Tibial nerve (tissue), 4 donors: Measurements from ENCODE around the gene WDR77. TPM values are rescaled to one million over a fixed set of nuclear protein-coding genes. Genes with fewer than 3 reads are reported as not detected.
A peak's percentile ranks its signal among the peaks of the same experiment; 100 is the strongest.

ENCODE experiments used
- DNase-seq, 2 donors: peaks; one replicate each; pipeline ENCODE4 v3.0.0-alpha.2; 2019; ENCODE audit warnings: low spot score in 2 of 2
- H3K27ac ChIP-seq, 4 donors: fragments of 200-600 bp; sonication (generic) in 3 of 4; one replicate each; pipeline ENCODE4 v1.5.1; 2017 to 2019; ENCODE audit warnings: mild to moderate bottlenecking in 1 of 4
- H3K27me3 ChIP-seq, 2 donors: fragments of 200-600 bp; sonication (generic) in 1 of 2; one replicate each; pipeline versions ENCODE4 v1.5.1 to v1.6.0; 2017 to 2019
- H3K36me3 ChIP-seq, 3 donors: fragments of 200-600 bp; sonication (generic); one replicate each; pipeline ENCODE4 v1.5.1; 2018 to 2019
- H3K4me1 ChIP-seq, 4 donors: fragments of 200-600 bp; sonication (generic) in 3 of 4; one replicate each; pipeline ENCODE4 v1.5.1; 2017 to 2019
- H3K4me3 ChIP-seq, 4 donors: fragments of 200-600 bp; sonication (generic) in 3 of 4; one replicate each; pipeline ENCODE4 v1.5.1; 2017 to 2019; ENCODE audit warnings: mild to moderate bottlenecking in 1 of 4, moderate library complexity in 1 of 4
- H3K9me3 ChIP-seq, 4 donors: fragments of 200-600 bp; sonication (generic) in 3 of 4; one replicate each; pipeline ENCODE4 v1.5.1; 2017 to 2019
- CTCF ChIP-seq, 5 experiments: fragments of 200-600 bp in 3 of 5; fragments of 450-650 bp in 2 of 5; sonication (generic) in 3 of 5; IDR thresholded peaks; one replicate each; pipeline ENCODE4 v1.5.1; 2016 to 2019; ENCODE audit warnings: antibody characterized with exemption in 5 of 5, mild to moderate bottlenecking in 3 of 5, moderate library complexity in 2 of 5
- EP300 ChIP-seq, 2 donors: sonication (generic); formaldehyde crosslinking; IDR thresholded peaks; one replicate each; pipeline ENCODE4 v1.6.1; 2017; ENCODE audit warnings: antibody characterized with exemption in 2 of 2, mild to moderate bottlenecking in 1 of 2
- POLR2A ChIP-seq, 2 donors: fragments of 450-650 bp; IDR thresholded peaks; one replicate each; pipeline ENCODE4 v1.6.1; 2017; ENCODE audit warnings: antibody characterized with exemption in 2 of 2, mild to moderate bottlenecking in 2 of 2, moderate library complexity in 2 of 2
- WGBS, 2 donors: methylation state at CpG; one replicate each; pipeline ENCODE4 v1.1.5; 2018; 5-methylcytosine and 5-hydroxymethylcytosine counted together
- total RNA-seq, 4 donors: library from RNA; depleted of rRNA; stranded (reverse); fragments of >200 nt; gene quantifications; one replicate each; pipeline ENCODE4 v1.1.0, GENCODE V29; 2016

WDR77 gene
- total RNA-seq, 4 donors from 2014 or later = 20.8 to 38.1 (median 30.4) TPM

GRCh38 chr1:111455642-111456031, 6.6 kb upstream of the WDR77 start:
- peaks cover 0 to 38% (median 9%) of the 10 kb centered on the region in 4 donors for H3K4me1 ChIP-seq
- DNase-seq = no peak
- no peak overlapping the region for H3K27ac ChIP-seq
- H3K9me3 ChIP-seq = no peaks in the 10 kb centered on the region
- WGBS, 2 donors = 90% methylated on average over 3 of the region's 3 CpGs
- peaks cover 0 to 64% (median 6%) of the 10 kb centered on the region in 3 donors for H3K36me3 ChIP-seq
- TF ChIP-seq POLR2A (IDR thresholded peaks at IDR 0.05) = no peak
- TF ChIP-seq EP300 (IDR thresholded peaks at IDR 0.05) = no peak
- no peak for TF ChIP-seq CTCF (IDR thresholded peaks at IDR 0.05)
- no peak overlapping the region for H3K4me3 ChIP-seq
- H3K27me3 ChIP-seq = no peaks in the 10 kb centered on the region

- Histone ChIP-seq H3K4me3 (no peak overlapping the region), H3K36me3 (peaks cover 0 to 60% (median 6%) of the 10 kb centered on the region in 3 donors), H3K4me1 (peaks cover 0 to 44% (median 15%) of the 10 kb centered on the region in 4 donors), H3K9me3 (no peaks in the 10 kb centered on the region), H3K27me3 (no peaks in the 10 kb centered on the region), H3K27ac (no peak overlapping the region)
- DNase-seq = no peak
- WGBS, 2 donors = 65 to 69% methylated on average over 5 of the region's 5 CpGs
- TF ChIP-seq CTCF (IDR thresholded peaks at IDR 0.05) = no peak
- no peak for TF ChIP-seq EP300 (IDR thresholded peaks at IDR 0.05)
- TF ChIP-seq POLR2A (IDR thresholded peaks at IDR 0.05) = no peak
Measured at GRCh38 chr1:111454859-111455641, 6.0 kb upstream of the WDR77 start.

- H3K4me1 ChIP-seq = peaks cover 0 to 47% (median 18%) of the 10 kb centered on the region in 4 donors
- H3K9me3 ChIP-seq = no peaks in the 10 kb centered on the region
- 82 to 94% methylated on average over 3 of the region's 3 CpGs for WGBS, 2 donors
- no peaks in the 10 kb centered on the region for H3K27me3 ChIP-seq
- H3K4me3 ChIP-seq = no peak overlapping the region
- no peak overlapping the region for H3K27ac ChIP-seq
- H3K36me3 ChIP-seq = peaks cover 0 to 47% (median 6%) of the 10 kb centered on the region in 3 donors
- no peak for DNase-seq
- TF ChIP-seq EP300 (IDR thresholded peaks at IDR 0.05) = no peak
- no peak for TF ChIP-seq POLR2A (IDR thresholded peaks at IDR 0.05)
- no peak for TF ChIP-seq CTCF (IDR thresholded peaks at IDR 0.05)
Measured at GRCh38 chr1:111453706-111454105, 4.7 kb upstream of the WDR77 start.

- WGBS, 2 donors = 76 to 80% methylated on average over 3 of the region's 3 CpGs
- TF ChIP-seq CTCF (IDR thresholded peaks at IDR 0.05) (no peak), EP300 (IDR thresholded peaks at IDR 0.05) (no peak), POLR2A (IDR thresholded peaks at IDR 0.05) (no peak)
- no peak overlapping the region for H3K27ac ChIP-seq
- no peak for DNase-seq
- H3K9me3 ChIP-seq = no peaks in the 10 kb centered on the region
- H3K27me3 ChIP-seq = no peaks in the 10 kb centered on the region
- no peak overlapping the region for H3K4me3 ChIP-seq
- H3K4me1 ChIP-seq = peaks cover 0 to 56% (median 25%) of the 10 kb centered on the region in 4 donors
- peaks cover 0 to 36% (median 0%) of the 10 kb centered on the region in 3 donors for H3K36me3 ChIP-seq
Measured at GRCh38 chr1:111452581-111452980, 3.5 kb upstream of the WDR77 start.

GRCh38 chr1:111450185-111450584, 1.1 kb upstream of the WDR77 start:
- H3K27me3 ChIP-seq = no peaks in the 10 kb centered on the region
- peaks cover 0 to 61% (median 31%) of the 10 kb centered on the region in 4 donors for H3K4me1 ChIP-seq
- peak overlapping the region; percentile 64 to 93 (median 80) for H3K4me3 ChIP-seq
- DNase-seq = no peak
- WGBS, 2 donors = 46 to 47% methylated on average over 3 of the region's 3 CpGs
- no peaks in the 10 kb centered on the region for H3K9me3 ChIP-seq
- H3K36me3 ChIP-seq = peaks cover 0 to 34% (median 0%) of the 10 kb centered on the region in 3 donors
- peak overlapping the region; percentile 54 to 87 (median 81) for H3K27ac ChIP-seq
- TF ChIP-seq POLR2A (IDR thresholded peaks at IDR 0.05) = no peak
- no peak for TF ChIP-seq CTCF (IDR thresholded peaks at IDR 0.05)
- TF ChIP-seq EP300 (IDR thresholded peaks at IDR 0.05) = no peak
